ENCODE data around the gene HSD17B1. TPM values are rescaled to one million over a fixed set of nuclear protein-coding genes. Genes with fewer than 3 reads are reported as not detected.

HSD17B1 gene
- total and polyA plus RNA-seq, 8 donors, result 0.55 to 4.8 (median 2.7) TPM; not detected in 3

DNA sequence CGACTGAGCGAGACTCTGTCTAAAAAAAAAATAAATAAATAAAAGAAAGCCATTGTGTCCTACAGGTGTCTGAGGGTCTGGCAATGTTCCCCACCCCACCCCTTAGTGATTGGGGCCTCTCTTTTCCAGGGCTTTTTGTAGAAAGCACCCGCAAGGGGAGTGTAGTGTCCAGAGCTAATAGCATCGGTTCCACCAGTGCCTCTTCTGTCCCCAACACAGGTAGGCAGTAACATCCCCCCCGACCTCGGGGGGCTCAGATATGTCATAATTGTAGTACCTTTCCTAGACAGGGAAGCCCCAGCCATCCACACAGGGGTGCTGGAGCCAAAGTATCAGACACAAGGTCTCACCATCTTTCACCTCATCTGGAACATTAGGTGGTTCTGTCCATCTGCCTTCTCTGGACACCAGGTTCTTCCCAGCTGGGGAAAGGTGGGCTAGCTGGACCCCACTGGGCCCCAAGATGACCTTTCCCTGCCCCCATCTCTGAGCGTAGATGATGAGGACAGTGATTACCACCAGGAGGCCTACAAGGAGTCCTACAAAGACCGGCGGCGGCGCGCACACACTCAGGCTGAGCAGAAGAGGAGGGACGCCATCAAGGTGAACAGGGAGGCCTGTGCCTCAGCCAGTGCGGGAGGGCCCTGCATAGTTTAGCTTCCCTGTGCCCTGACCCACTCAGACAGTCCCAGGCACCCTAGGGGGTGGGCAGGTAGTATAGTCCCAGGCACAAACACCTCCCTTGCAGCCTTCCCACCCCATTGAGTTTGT is 15.8 kb downstream of the HSD17B1 start:
- peaks cover 52 to 90% (median 84%) of the 10 kb centered on the region in 4 donors for H3K4me1 ChIP-seq
- TF ChIP-seq EP300 (IDR thresholded peaks at IDR 0.05) (no peak), POLR2A (IDR thresholded peaks at IDR 0.05) (no peak), POLR2AphosphoS5 (IDR thresholded peaks at IDR 0.05) (no peak)
- TF ChIP-seq, protein P1, sequence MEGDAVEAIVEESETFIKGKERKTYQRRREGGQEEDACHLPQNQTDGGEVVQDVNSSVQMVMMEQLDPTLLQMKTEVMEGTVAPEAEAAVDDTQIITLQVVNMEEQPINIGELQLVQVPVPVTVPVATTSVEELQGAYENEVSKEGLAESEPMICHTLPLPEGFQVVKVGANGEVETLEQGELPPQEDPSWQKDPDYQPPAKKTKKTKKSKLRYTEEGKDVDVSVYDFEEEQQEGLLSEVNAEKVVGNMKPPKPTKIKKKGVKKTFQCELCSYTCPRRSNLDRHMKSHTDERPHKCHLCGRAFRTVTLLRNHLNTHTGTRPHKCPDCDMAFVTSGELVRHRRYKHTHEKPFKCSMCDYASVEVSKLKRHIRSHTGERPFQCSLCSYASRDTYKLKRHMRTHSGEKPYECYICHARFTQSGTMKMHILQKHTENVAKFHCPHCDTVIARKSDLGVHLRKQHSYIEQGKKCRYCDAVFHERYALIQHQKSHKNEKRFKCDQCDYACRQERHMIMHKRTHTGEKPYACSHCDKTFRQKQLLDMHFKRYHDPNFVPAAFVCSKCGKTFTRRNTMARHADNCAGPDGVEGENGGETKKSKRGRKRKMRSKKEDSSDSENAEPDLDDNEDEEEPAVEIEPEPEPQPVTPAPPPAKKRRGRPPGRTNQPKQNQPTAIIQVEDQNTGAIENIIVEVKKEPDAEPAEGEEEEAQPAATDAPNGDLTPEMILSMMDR (IDR thresholded peaks at IDR 0.05), result no peak
- H3K27me3 ChIP-seq, result no peaks in the 10 kb centered on the region
- H3K36me3 ChIP-seq, result peaks cover 68 to 79% (median 76%) of the 10 kb centered on the region in 4 donors
- H3K4me3 ChIP-seq, result peak overlapping the region in 3 of 4 donors; percentile 87 to 94 (median 91)
- 78 to 90% (median 84%) methylated on average over 14 of the region's 14 CpGs for WGBS, 5 donors
- no peak for DNase-seq
- H3K9me3 ChIP-seq, result no peaks in the 10 kb centered on the region
- intact Hi-C loops (cut with DNase I; ENCODE audit: low total_unique reads), result no loop called here
- peak overlapping the region; percentile 13 to 99 (median 97) for H3K27ac ChIP-seq

DNA sequence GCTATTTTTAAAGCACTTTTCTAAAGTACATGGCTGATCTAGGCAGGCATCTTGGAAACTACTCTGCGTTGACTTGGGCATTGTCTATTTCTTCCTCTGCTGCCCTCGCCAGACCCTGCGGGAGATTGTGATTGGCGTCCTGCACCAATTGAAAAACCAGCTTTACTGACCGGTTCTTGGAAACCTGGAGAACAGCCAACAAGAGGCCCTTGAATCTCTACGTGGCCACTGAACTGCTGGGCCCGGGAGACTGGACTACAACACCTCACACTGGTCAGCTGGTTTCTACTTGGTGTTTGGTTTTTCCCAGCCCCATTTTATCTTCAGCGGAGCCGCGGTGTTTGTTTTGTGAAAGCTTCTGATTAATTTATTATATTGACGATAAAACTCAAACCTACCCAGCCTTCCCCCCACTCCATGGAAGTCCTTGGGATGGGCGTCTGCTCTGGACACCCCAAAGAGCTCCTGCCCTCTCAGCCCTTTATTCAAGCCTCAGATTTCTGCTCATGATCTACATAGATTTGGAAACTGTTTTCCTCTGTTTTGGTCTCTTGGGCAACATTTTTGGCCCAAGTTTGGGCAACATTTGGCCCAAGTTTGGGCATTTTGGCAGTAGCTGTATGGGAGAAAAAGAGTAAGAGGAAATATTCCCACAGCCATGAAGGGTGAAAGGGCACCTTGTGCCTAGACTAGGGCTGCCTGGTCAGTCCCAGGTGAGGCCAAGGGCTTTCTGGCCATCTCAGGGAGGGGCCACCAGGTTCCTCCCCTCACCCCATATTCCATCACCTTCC is 18.9 kb downstream of the HSD17B1 start:
- DNase-seq, result peak; percentile 83 to 84
- peak overlapping the region; percentile 55 to 74 (median 68) for H3K27ac ChIP-seq
- no peaks in the 10 kb centered on the region for H3K27me3 ChIP-seq
- TF ChIP-seq POLR2A (IDR thresholded peaks at IDR 0.05) (no peak), EP300 (IDR thresholded peaks at IDR 0.05) (no peak), POLR2AphosphoS5 (IDR thresholded peaks at IDR 0.05) (peak in 2 of 3 donors; percentile 9 to 35)
- TF ChIP-seq, protein P1 (IDR thresholded peaks at IDR 0.05), result no peak
- 27 to 62% (median 41%) methylated on average over 12 of the region's 12 CpGs for whole genome bisulfite sequencing, 5 donors
- intact Hi-C loops (cut with DNase I; ENCODE audit: low total_unique reads), result no loop called here
- peaks cover 35 to 87% (median 60%) of the 10 kb centered on the region in 4 donors for H3K4me1 ChIP-seq
- H3K4me3 ChIP-seq, result peak overlapping the region in 1 of 4 donors; percentile 14
- peaks cover 59 to 81% (median 71%) of the 10 kb centered on the region in 4 donors for H3K36me3 ChIP-seq
- H3K9me3 ChIP-seq, result no peaks in the 10 kb centered on the region

DNA sequence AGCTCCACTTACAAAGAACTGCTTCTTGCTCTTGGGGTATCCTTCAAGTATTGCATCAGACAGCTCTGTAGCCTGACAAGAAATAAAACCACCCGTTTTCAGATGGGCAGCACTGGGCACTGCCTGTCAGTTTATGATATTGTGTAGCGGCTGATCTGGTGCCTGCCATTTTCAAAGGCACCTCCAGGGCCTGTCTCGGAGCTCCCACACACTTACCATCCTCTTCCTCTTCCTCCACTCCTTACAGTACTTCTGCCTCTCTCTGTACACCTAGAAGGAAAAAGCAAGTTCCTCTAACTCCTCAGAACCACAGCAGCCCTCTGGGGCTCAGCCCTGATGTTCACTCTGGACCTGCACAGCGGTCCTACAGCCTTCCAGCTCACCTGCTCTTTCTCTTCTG is 20.4 kb downstream of the HSD17B1 start:
- WGBS, 5 donors, result 73 to 87% (median 79%) methylated on average over 4 of the region's 4 CpGs
- intact Hi-C loops (cut with DNase I; ENCODE audit: low total_unique reads), result no loop called here
- no peak overlapping the region for H3K4me3 ChIP-seq
- H3K36me3 ChIP-seq, result peaks cover 59 to 81% (median 71%) of the 10 kb centered on the region in 4 donors
- H3K27ac ChIP-seq, result peak overlapping the region in 4 of 5 donors; percentile 22 to 74 (median 62)
- no peak for DNase-seq
- no peaks in the 10 kb centered on the region for H3K27me3 ChIP-seq
- TF ChIP-seq EP300 (IDR thresholded peaks at IDR 0.05) (no peak), POLR2A (IDR thresholded peaks at IDR 0.05) (no peak), POLR2AphosphoS5 (IDR thresholded peaks at IDR 0.05) (no peak)
- TF ChIP-seq, protein P1 (IDR thresholded peaks at IDR 0.05), result no peak
- peaks cover 35 to 88% (median 62%) of the 10 kb centered on the region in 4 donors for H3K4me1 ChIP-seq
- H3K9me3 ChIP-seq, result no peaks in the 10 kb centered on the region

DNA sequence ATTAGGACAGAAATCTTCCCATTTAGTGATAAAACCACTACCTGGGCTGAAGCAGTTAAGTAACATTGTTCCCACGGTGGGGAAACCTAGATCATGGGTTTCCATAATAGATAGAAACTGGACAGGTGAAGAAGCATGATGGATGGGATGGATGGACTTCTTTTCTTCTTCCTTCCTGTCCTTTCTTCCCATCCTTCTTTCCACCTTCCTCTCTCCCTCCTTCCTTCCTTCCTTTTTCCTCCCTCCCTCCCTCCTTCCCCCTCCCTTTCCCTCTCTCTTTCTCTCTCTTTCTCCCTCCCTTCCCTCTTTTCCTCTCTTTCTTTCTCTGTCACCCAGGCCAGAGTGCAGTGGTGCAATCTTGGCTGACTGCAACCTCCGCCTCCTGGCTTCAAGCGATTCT is 21.7 kb downstream of the HSD17B1 start:
- no peak for DNase-seq
- intact Hi-C loops (cut with DNase I; ENCODE audit: low total_unique reads), result no loop called here
- peaks cover 47 to 72% (median 60%) of the 10 kb centered on the region in 4 donors for H3K36me3 ChIP-seq

More for the DNA sequence above, 21.7 kb downstream of the HSD17B1 start:
- no peaks in the 10 kb centered on the region for H3K27me3 ChIP-seq
- peaks cover 31 to 88% (median 59%) of the 10 kb centered on the region in 4 donors for H3K4me1 ChIP-seq
- H3K9me3 ChIP-seq, result no peaks in the 10 kb centered on the region
- WGBS, 5 donors, result 71 to 83% (median 76%) methylated on average over 3 of the region's 3 CpGs
- TF ChIP-seq POLR2A (IDR thresholded peaks at IDR 0.05) (no peak), POLR2AphosphoS5 (IDR thresholded peaks at IDR 0.05) (no peak)
- H3K27ac ChIP-seq, result no peak overlapping the region
- no peak overlapping the region for H3K4me3 ChIP-seq
